LNCaP clone FGC (cell line): Measurements from ENCODE around the gene AIF1L.
A peak's percentile ranks its signal among the peaks of the same experiment; 100 is the strongest.

ENCODE experiments used
- DNase-seq: peaks from one replicate; pipeline ENCODE4 v3.0.0-alpha.2; 2011; ENCODE audit warnings: low read depth
- H3K4me3 ChIP-seq: 2 replicates; pipeline ENCODE4 v1.5.1; 2011; ENCODE audit warnings: mild to moderate bottlenecking, low read depth, low read length, control low read depth
- CTCF ChIP-seq: IDR thresholded peaks from 2 replicates; pipeline ENCODE4 v1.5.1; 2012; ENCODE audit warnings: mild to moderate bottlenecking; ENCODE audit not compliant: control insufficient read depth, insufficient read depth; ENCODE audit errors: extremely low read depth

AIF1L gene

DNA sequence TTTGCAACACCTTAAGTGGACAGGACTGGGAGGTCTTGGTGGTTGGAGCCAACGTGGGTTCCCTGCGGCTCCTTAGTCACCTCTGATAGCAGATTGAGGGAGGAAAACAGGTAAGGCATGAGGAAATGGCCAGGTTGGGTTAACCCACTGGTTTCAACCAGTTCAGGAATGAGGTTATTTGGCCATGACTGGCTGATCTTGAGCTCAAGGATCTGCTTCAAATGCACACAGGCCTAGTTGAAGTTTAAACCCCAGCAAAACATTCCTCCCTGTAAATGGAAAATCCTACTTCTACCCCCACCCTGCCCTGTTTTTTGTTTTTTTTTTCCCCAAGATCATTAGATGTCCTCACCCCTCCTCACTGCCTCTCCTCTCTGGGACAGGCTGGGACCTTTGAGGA, 25.8 kb downstream of the AIF1L start:
- DNase-seq, result no peak
- TF ChIP-seq CTCF, result no peak
- no peak overlapping the region for H3K4me3 ChIP-seq

DNA sequence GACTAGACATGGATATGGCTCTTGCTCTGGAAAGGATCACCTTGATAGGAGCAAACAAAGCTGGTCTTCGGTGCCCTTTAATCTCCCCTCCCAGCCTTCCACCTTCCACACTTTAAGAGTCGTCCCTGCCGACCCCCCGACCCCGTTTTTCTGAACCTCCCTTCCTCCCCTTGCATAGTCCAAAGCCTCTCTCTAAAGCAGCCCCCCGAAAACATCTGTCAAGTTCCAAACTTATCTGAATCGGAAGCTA, 28.6 kb downstream of the AIF1L start:
- no peak for TF ChIP-seq CTCF
- peak overlapping the region; percentile 98 for H3K4me3 ChIP-seq
- no peak for DNase-seq

DNA sequence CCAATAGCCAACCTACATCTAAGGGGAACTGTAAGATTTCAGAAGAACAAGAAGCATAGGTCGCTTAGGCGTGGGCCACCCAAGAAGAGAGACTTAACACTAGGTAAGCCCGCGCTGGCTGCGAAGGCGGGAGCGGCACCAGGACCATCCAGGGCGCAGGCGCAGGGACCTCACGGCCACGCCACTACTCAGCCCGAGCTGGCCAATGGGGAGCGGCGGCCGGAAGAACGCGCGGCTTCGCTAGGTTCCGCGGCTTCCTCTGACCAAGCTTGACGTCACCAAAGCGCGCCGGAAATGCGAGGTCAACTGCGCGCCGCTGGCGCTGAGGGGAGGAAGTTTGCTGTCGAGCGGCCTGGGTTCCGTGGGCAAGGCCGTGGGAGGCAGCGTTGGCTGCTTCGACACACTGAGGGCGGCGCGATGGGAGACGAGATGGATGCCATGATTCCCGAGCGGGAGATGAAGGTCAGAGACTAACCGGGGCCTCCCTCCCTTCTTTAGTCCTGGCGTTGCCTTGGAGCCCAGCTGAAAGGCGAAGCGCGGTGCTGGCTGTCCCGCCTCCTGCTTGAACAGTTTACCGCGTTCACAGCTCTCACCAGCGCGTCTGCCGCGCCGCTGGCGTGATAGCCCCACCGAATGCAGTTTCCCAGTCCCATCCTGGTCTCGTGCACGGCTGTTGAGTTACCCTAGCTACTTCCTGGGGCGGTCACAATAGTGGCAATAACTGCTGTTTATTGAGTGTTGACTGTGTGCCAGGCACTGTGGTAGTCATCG, 29.1 kb downstream of the AIF1L start, which contains the start of gene NUP214:
NUP214 (plus strand) TSS at position 299 of the 771 bp plus-strand sequence; CDS start at position 418, 119 bp downstream.
- peak; percentile 94 for DNase-seq
- H3K4me3 ChIP-seq, result peak within 1 kb of the TSS; percentile 98
- no peak for TF ChIP-seq CTCF

GRCh38 chr9:131126059-131126426, 29.7 kb downstream of the AIF1L start:
- no peak for TF ChIP-seq CTCF
- H3K4me3 ChIP-seq, result peak overlapping the region; percentile 98
- no peak for DNase-seq

GRCh38 chr9:131129183-131129582, 32.9 kb downstream of the AIF1L start:
- no peak for DNase-seq
- no peak overlapping the region for H3K4me3 ChIP-seq
- TF ChIP-seq CTCF, result no peak

DNA sequence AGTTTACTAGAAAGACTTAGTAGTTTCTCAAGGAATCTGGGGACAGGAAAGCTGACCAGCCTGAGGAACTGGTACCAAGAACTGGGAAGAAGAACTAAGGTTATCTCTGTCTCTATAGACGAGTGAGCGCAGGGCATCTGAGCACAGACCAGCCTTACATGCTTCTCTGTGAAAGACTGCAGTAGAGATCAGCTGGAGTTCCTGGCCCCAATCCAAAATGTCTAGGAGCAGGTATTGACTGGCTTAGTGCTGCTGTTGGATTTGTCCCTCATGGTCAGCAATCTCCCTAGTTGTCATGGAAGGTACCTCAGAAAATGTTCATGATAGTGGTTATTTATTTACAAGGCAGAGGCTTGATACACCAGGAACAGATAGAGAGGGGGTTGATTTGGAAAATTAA, 42.3 kb downstream of the AIF1L start:
- no peak for DNase-seq
- TF ChIP-seq CTCF, result no peak
- H3K4me3 ChIP-seq, result no peak overlapping the region

GRCh38 chr9:131140112-131140511, 43.8 kb downstream of the AIF1L start:
- no peak for TF ChIP-seq CTCF
- no peak for DNase-seq

More at GRCh38 chr9:131140112-131140511, 43.8 kb downstream of the AIF1L start:
- no peak overlapping the region for H3K4me3 ChIP-seq
